ENCODE measurements around the gene CD9. TPM values are rescaled to one million over a fixed set of nuclear protein-coding genes. Genes with fewer than 3 reads are reported as not detected.

The CD9 gene
- polyA plus RNA-seq, 3 donors, result 7.6 to 323 (median 7.7) TPM

DNA sequence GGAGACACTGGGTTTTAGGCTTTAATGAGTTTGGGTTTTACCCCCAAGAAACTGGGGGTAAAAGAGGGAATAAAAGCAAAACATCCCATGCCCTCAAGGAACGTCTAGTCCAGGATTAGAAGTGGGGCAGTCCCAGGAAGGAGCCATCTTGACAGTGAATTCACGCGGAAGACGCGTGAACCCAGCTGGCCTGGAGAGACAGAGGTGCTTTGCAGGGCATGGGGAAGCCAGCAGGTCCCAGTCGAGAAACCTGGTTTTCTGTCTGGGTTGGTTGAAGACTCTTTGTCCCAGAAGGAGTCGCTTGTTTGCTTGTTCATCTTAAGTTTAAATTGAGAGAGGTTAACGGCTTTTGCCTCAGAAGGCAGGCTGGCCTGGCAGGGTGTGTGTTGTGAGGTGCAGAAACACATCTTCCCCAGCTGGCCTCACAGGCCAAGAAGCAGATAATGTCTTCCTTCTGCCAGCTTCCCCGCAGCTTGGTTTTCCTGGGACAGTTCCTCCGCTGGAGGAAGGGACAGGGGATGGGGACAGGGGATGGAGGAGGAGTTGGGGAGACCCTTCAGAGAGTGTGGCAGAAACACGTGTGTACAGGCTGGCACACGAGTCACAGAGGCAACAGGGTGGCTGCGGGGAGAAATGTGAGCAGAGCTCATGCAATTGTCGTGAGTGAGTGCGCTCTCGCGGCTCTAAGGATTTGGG lies 18.5 kb upstream of the CD9 start:
- Histone ChIP-seq H2AFZ (ENCODE audit: insufficient read depth, low read depth, low read length, poor library complexity, severe bottlenecking) (peak overlapping the region; percentile 56), H3K79me2 (ENCODE audit: insufficient read depth, low read length) (no peaks in the 10 kb centered on the region), H4K20me1 (ENCODE audit: insufficient read depth, low read length) (no peaks in the 10 kb centered on the region), H3K27ac (ENCODE audit: low read depth in 1 of 2, low read length in 2 of 2) (no peak overlapping the region), H3K27me3 (ENCODE audit: control insufficient read depth in 2 of 2, insufficient read depth in 2 of 2, low read length in 2 of 2) (no peaks in the 10 kb centered on the region), H3K9me3 (replicated peaks in 1 of 2; ENCODE audit: control insufficient read depth in 1 of 2, insufficient read depth in 1 of 2, low read length in 2 of 2) (no peaks in the 10 kb centered on the region), H3K9ac (ENCODE audit: insufficient read depth, low read length, poor library complexity, severe bottlenecking) (no peak overlapping the region), H3K36me3 (replicated peaks in 1 of 2; ENCODE audit: control insufficient read depth in 1 of 2, insufficient read depth in 2 of 2, low read length in 2 of 2) (no peaks in the 10 kb centered on the region), H3K4me1 (ENCODE audit: control insufficient read depth in 1 of 2, insufficient read depth in 2 of 2, low read length in 2 of 2) (peaks cover 37 to 38% of the 10 kb centered on the region in 2 donors), H3K4me3 (replicated peaks in 1 of 3; ENCODE audit: low read depth in 2 of 3, low read length in 3 of 3) (no peak overlapping the region), H3K4me2 (replicated peaks; ENCODE audit: extremely low read depth, low read length, poor library complexity, severe bottlenecking) (no peak overlapping the region)
- Mint-ChIP-seq H3K27ac (peak overlapping the region; percentile 12 to 91 (median 83)), H3K27me3 (ENCODE audit: low read depth in 3 of 3) (peaks cover 6 to 9% (median 7%) of the 10 kb centered on the region in 3 donors), H3K36me3 (peaks cover 3 to 5% of the 10 kb centered on the region in 2 donors), H3K9me3 (peaks cover 0 to 5% (median 0%) of the 10 kb centered on the region in 7 donors), H3K4me3 (peak overlapping the region in 1 of 2 donors; percentile 59), H3K4me1 (peaks cover 3% of the 10 kb centered on the region)
- WGBS (ENCODE audit: insufficient coverage), result 61% methylated on average over 17 of the region's 17 CpGs
- DNase-seq, result no peak
- intact Hi-C loops (cut with micrococcal nuclease), result no loop called here
- TF ChIP-seq, protein P1, sequence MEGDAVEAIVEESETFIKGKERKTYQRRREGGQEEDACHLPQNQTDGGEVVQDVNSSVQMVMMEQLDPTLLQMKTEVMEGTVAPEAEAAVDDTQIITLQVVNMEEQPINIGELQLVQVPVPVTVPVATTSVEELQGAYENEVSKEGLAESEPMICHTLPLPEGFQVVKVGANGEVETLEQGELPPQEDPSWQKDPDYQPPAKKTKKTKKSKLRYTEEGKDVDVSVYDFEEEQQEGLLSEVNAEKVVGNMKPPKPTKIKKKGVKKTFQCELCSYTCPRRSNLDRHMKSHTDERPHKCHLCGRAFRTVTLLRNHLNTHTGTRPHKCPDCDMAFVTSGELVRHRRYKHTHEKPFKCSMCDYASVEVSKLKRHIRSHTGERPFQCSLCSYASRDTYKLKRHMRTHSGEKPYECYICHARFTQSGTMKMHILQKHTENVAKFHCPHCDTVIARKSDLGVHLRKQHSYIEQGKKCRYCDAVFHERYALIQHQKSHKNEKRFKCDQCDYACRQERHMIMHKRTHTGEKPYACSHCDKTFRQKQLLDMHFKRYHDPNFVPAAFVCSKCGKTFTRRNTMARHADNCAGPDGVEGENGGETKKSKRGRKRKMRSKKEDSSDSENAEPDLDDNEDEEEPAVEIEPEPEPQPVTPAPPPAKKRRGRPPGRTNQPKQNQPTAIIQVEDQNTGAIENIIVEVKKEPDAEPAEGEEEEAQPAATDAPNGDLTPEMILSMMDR (IDR thresholded peaks at IDR 0.05), result no peak

DNA sequence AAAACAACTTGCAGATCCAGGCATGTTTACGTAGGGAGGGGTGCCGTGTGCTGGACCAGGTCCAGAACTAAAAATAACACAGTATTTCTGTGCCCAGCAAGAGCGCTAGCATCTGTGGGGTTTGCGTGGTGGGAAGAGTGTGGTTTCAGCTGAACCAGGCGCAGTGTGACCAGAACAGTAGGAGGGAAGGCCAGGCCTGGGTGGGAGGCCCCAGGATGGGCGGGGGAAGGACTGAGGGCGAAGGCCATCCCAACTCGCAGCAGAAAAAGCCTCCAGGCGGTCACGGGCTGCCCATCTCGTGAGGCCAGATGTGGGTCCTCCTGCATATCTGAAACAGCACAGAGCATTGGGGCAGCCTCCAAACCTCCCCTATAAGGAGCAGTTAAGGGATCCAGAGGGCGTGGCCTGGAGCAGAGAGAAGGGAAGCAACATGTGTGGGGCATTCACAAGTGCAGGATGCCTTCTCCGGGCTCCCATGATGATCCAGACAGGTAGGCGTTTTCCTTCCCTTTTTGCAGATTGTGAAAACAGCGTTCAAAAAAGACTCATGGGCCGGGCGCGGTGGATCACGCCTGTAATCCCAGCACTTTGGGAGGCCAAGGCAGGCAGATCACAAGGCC lies 17.8 kb upstream of the CD9 start:
- no peak overlapping the region for H3K9ac ChIP-seq (ENCODE audit: insufficient read depth, low read length, poor library complexity, severe bottlenecking)
- peaks cover 37 to 38% of the 10 kb centered on the region in 2 donors for H3K4me1 ChIP-seq (ENCODE audit: control insufficient read depth in 1 of 2, insufficient read depth in 2 of 2, low read length in 2 of 2)
- H3K79me2 ChIP-seq (ENCODE audit: insufficient read depth, low read length), result no peaks in the 10 kb centered on the region
- H2AFZ ChIP-seq (ENCODE audit: insufficient read depth, low read depth, low read length, poor library complexity, severe bottlenecking), result peak overlapping the region; percentile 56
- Mint-ChIP-seq H3K36me3 (peaks cover 3 to 5% of the 10 kb centered on the region in 2 donors), H3K27ac (peak overlapping the region; percentile 79 to 91 (median 85)), H3K9me3 (peaks cover 0 to 5% (median 0%) of the 10 kb centered on the region in 7 donors), H3K27me3 (ENCODE audit: low read depth in 3 of 3) (peaks cover 6 to 9% (median 8%) of the 10 kb centered on the region in 3 donors), H3K4me3 (peak overlapping the region; percentile 49 to 59), H3K4me1 (peaks cover 6% of the 10 kb centered on the region)
- no peaks in the 10 kb centered on the region for H3K9me3 ChIP-seq (replicated peaks in 1 of 2; ENCODE audit: control insufficient read depth in 1 of 2, insufficient read depth in 1 of 2, low read length in 2 of 2)
- H3K4me2 ChIP-seq (replicated peaks; ENCODE audit: extremely low read depth, low read length, poor library complexity, severe bottlenecking), result no peak overlapping the region
- no peaks in the 10 kb centered on the region for H4K20me1 ChIP-seq (ENCODE audit: insufficient read depth, low read length)
- H3K4me3 ChIP-seq (replicated peaks in 1 of 3; ENCODE audit: low read depth in 2 of 3, low read length in 3 of 3), result no peak overlapping the region
- 21% methylated on average over 9 of the region's 19 CpGs for WGBS (ENCODE audit: insufficient coverage)
- intact Hi-C loops (cut with micrococcal nuclease), result no loop called here
- TF ChIP-seq, protein P1 (IDR thresholded peaks at IDR 0.05), result no peak
- H3K27ac ChIP-seq (ENCODE audit: low read depth in 1 of 2, low read length in 2 of 2), result no peak overlapping the region
- H3K27me3 ChIP-seq (ENCODE audit: control insufficient read depth in 2 of 2, insufficient read depth in 2 of 2, low read length in 2 of 2), result no peaks in the 10 kb centered on the region
- no peak for DNase-seq
- no peaks in the 10 kb centered on the region for H3K36me3 ChIP-seq (replicated peaks in 1 of 2; ENCODE audit: control insufficient read depth in 1 of 2, insufficient read depth in 2 of 2, low read length in 2 of 2)

Data from CD14-positive monocyte (primary cell).